ENCODE data around the gene FSIP2.

Gene FSIP2

GRCh38 chr2:185857691-185858090 lies 119.1 kb downstream of the FSIP2 start:
- Histone ChIP-seq H4K20me1 (ENCODE audit: insufficient read depth, low read length) (no peaks in the 10 kb centered on the region), H3K4me1 (ENCODE audit: low read length) (no peaks in the 10 kb centered on the region), H3K4me3 (ENCODE audit: low read length) (no peak overlapping the region), H3K27ac (ENCODE audit: low read length) (no peak overlapping the region), H3K9ac (ENCODE audit: low read length) (no peak overlapping the region), H2AFZ (ENCODE audit: low read length) (no peak overlapping the region), H3K36me3 (replicated peaks; ENCODE audit: insufficient read depth, low read length) (no peaks in the 10 kb centered on the region), H3K27me3 (replicated peaks; ENCODE audit: insufficient read depth, low read length) (no peaks in the 10 kb centered on the region), H3F3A (ENCODE audit: insufficient read depth, low read length) (no peaks in the 10 kb centered on the region), H3K79me2 (ENCODE audit: low read length) (no peaks in the 10 kb centered on the region), H3K9me2 (replicated peaks; ENCODE audit: insufficient read depth, low read length) (no peaks in the 10 kb centered on the region), H3K9me3 (replicated peaks; ENCODE audit: insufficient read depth, low read length) (no peaks in the 10 kb centered on the region), H3K4me2 (ENCODE audit: low read depth, low read length) (no peak overlapping the region)
- DNase-seq, result no peak
- TF ChIP-seq EZH2phosphoT487 (IDR thresholded peaks at IDR 0.05; ENCODE audit: low read length) (no peak), EZH2 (optimal IDR thresholded peaks at IDR 0.05; ENCODE audit: low read depth, low read length) (no peak), CTCF (IDR thresholded peaks at IDR 0.05; ENCODE audit: low read length) (no peak)

DNA sequence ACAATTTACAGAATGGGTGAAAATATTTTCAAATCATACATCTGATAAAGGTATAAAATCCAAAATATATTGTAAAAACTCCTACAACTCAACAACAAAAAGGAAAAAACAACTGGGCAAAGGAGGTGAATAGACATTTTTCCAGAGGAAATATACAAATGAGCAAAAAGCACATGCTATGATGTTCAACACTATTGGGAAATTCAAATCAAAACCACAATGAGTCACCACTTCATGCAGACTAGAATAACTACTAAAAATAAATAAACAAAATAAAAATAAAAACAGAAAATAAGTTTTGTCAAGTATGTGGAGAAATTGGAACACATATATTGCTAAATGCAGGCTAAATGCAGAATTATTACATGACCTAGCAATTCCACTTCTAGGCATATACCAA lies 120.9 kb downstream of the FSIP2 start:
- Histone ChIP-seq H3K9ac (ENCODE audit: low read length) (no peak overlapping the region), H3F3A (ENCODE audit: insufficient read depth, low read length) (no peaks in the 10 kb centered on the region), H3K27me3 (replicated peaks; ENCODE audit: insufficient read depth, low read length) (no peaks in the 10 kb centered on the region), H3K36me3 (replicated peaks; ENCODE audit: insufficient read depth, low read length) (no peaks in the 10 kb centered on the region), H3K9me3 (replicated peaks; ENCODE audit: insufficient read depth, low read length) (no peaks in the 10 kb centered on the region), H3K79me2 (ENCODE audit: low read length) (no peaks in the 10 kb centered on the region), H3K4me3 (ENCODE audit: low read length) (no peak overlapping the region), H3K9me2 (replicated peaks; ENCODE audit: insufficient read depth, low read length) (no peaks in the 10 kb centered on the region), H3K27ac (ENCODE audit: low read length) (no peak overlapping the region), H4K20me1 (ENCODE audit: insufficient read depth, low read length) (no peaks in the 10 kb centered on the region), H2AFZ (ENCODE audit: low read length) (no peak overlapping the region), H3K4me1 (ENCODE audit: low read length) (no peaks in the 10 kb centered on the region), H3K4me2 (ENCODE audit: low read depth, low read length) (no peak overlapping the region)
- DNase-seq, result no peak
- no peak for TF ChIP-seq EZH2phosphoT487 (IDR thresholded peaks at IDR 0.05; ENCODE audit: low read length)
- TF ChIP-seq EZH2 (optimal IDR thresholded peaks at IDR 0.05; ENCODE audit: low read depth, low read length), result no peak
- no peak for TF ChIP-seq CTCF (IDR thresholded peaks at IDR 0.05; ENCODE audit: low read length)

DNA sequence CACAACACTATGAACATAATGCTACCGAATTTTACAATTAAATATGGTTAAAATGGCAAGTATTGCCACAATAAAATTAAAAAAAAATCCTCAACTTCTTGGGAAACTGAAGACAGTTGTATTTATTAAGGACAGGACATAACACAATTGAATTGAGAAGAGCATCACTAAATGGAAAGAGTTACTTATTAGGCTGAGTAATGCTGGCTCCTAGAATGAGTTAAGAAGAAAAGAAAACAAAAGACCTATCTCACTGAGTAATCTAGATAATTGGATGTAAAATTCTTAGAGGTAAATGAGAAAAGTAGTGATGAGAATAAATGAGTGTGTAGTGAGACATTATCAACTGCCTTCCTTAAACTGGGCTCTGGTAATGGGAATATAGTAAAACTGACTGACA lies 121.7 kb downstream of the FSIP2 start:
- Histone ChIP-seq H3K9ac (ENCODE audit: low read length) (no peak overlapping the region), H3K4me3 (ENCODE audit: low read length) (no peak overlapping the region), H3K36me3 (replicated peaks; ENCODE audit: insufficient read depth, low read length) (no peaks in the 10 kb centered on the region), H3K4me1 (ENCODE audit: low read length) (no peaks in the 10 kb centered on the region), H4K20me1 (ENCODE audit: insufficient read depth, low read length) (no peaks in the 10 kb centered on the region), H3K27me3 (replicated peaks; ENCODE audit: insufficient read depth, low read length) (no peaks in the 10 kb centered on the region), H3K79me2 (ENCODE audit: low read length) (no peaks in the 10 kb centered on the region), H3K9me2 (replicated peaks; ENCODE audit: insufficient read depth, low read length) (no peaks in the 10 kb centered on the region), H2AFZ (ENCODE audit: low read length) (no peak overlapping the region), H3F3A (ENCODE audit: insufficient read depth, low read length) (no peaks in the 10 kb centered on the region), H3K27ac (ENCODE audit: low read length) (no peak overlapping the region), H3K9me3 (replicated peaks; ENCODE audit: insufficient read depth, low read length) (no peaks in the 10 kb centered on the region), H3K4me2 (ENCODE audit: low read depth, low read length) (no peak overlapping the region)
- TF ChIP-seq EZH2phosphoT487 (IDR thresholded peaks at IDR 0.05; ENCODE audit: low read length), result no peak
- no peak for TF ChIP-seq CTCF (IDR thresholded peaks at IDR 0.05; ENCODE audit: low read length)
- no peak for TF ChIP-seq EZH2 (optimal IDR thresholded peaks at IDR 0.05; ENCODE audit: low read depth, low read length)
- DNase-seq, result no peak
